Measurements from ENCODE around the gene EIF2B2.

EIF2B2 gene

GRCh38 chr14:75046899-75047298, 44.2 kb downstream of the EIF2B2 start:
- DNase-seq, result no peak

GRCh38 chr14:75047506-75047905, 44.8 kb downstream of the EIF2B2 start:
- DNase-seq, result no peak

- no peak for DNase-seq
Measured at GRCh38 chr14:75048101-75048500, 45.4 kb downstream of the EIF2B2 start.

- no peak for DNase-seq
Measured at GRCh38 chr14:75049136-75049535, 46.4 kb downstream of the EIF2B2 start.

GRCh38 chr14:75049731-75050201, 47.0 kb downstream of the EIF2B2 start:
- DNase-seq, result no peak

- DNase-seq, result peak; percentile 79
Measured at GRCh38 chr14:75050852-75051555, 48.3 kb downstream of the EIF2B2 start, which contains the start of gene MLH3. Gene MLH3 (minus strand): TSS chr14:75051467. CDS start chr14:75049655, 1,812 bp downstream.

GRCh38 chr14:75051556-75051899, 48.8 kb downstream of the EIF2B2 start:
- no peak for DNase-seq

- DNase-seq, result no peak
Measured at GRCh38 chr14:75053396-75054291, 50.9 kb downstream of the EIF2B2 start.

GRCh38 chr14:75054421-75054820, 51.7 kb downstream of the EIF2B2 start:
- no peak for DNase-seq

- no peak for DNase-seq
Measured at GRCh38 chr14:75059642-75060041, 56.9 kb downstream of the EIF2B2 start.

GRCh38 chr14:75060420-75060819, 57.7 kb downstream of the EIF2B2 start:
- DNase-seq, result no peak
